T-cell (primary cell): ENCODE results near the gene MCTP1. TPM values are rescaled to one million over a fixed set of nuclear protein-coding genes. Genes with fewer than 3 reads are reported as not detected.

ENCODE experiments used
- ATAC-seq, 4 experiments: fragments of 200-7000 bp in 3 of 4; fragments of 150-1000 bp in 1 of 4; cut with Tn5 transposase; replicated peaks in 1 of 4; 1 replicate in 3 of 4; 2 replicates in 1 of 4; pipeline ENCODE4 v1.10.0; 2021; ENCODE audit warnings: moderate library complexity in 3 of 4, mild to moderate bottlenecking in 2 of 4, moderate number of reproducible peaks in 1 of 4
- CTCF ChIA-PET, 2 donors: fragments of 300-600 bp; sonication (Branson Sonifier 250); formaldehyde crosslinking; loops; one replicate each; lab custom pipeline; 2022; ENCODE audit warnings: antibody characterized with exemption in 2 of 2; lab: Charles Lee
- POLR2A ChIA-PET, 2 donors: fragments of 300-600 bp; sonication (Branson Sonifier 250); formaldehyde crosslinking; loops; one replicate each; lab custom pipeline; 2022; ENCODE audit warnings: antibody characterized with exemption in 2 of 2; lab: Charles Lee
- DNase-seq, 35 experiments: peaks; one replicate each; pipeline versions ENCODE4 v3.0.0 to v3.0.0-alpha.2; 2013 to 2023
- H3K27ac ChIP-seq: one replicate; pipeline ENCODE4 v1.5.1; 2013; ENCODE audit warnings: low read length
- H3K27me3 ChIP-seq, 2 experiments: replicated peaks in 1 of 2; 1 replicate in 1 of 2; 2 replicates in 1 of 2; pipeline versions ENCODE4 v1.6.1 to v1.7.0; 2013; ENCODE audit warnings: low read length in 1 of 2, mixed read lengths in 1 of 2; ENCODE audit not compliant: control insufficient read depth in 2 of 2, insufficient read depth in 2 of 2; ENCODE audit errors: extremely low read depth in 1 of 2
- H3K36me3 ChIP-seq, 2 donors: 1 replicate in 1 of 2; 2 replicates in 1 of 2; pipeline versions ENCODE4 v1.6.1 to v1.7.0; 2013; ENCODE audit warnings: low read length in 1 of 2; ENCODE audit not compliant: control insufficient read depth in 2 of 2, insufficient read depth in 1 of 2; ENCODE audit errors: extremely low read depth in 1 of 2
- H3K4me1 ChIP-seq, 2 experiments: 1 replicate in 1 of 2; 2 replicates in 1 of 2; pipeline versions ENCODE4 v1.6.1 to v1.7.0; 2013; ENCODE audit warnings: low read length in 2 of 2, mixed read lengths in 1 of 2; ENCODE audit not compliant: insufficient read depth in 2 of 2, control insufficient read depth in 1 of 2; ENCODE audit errors: extremely low read depth in 1 of 2
- H3K4me3 ChIP-seq, 2 donors: 1 replicate in 1 of 2; 2 replicates in 1 of 2; pipeline versions ENCODE4 v1.5.1 to v1.7.0; 2013; ENCODE audit warnings: mild to moderate bottlenecking in 2 of 2, low read length in 1 of 2, moderate library complexity in 1 of 2; ENCODE audit not compliant: control insufficient read depth in 1 of 2; ENCODE audit errors: extremely low read depth in 1 of 2
- H3K9me3 ChIP-seq: 2 replicates; pipeline ENCODE4 v1.7.0; 2013
- H3K27ac Mint-ChIP-seq, 2 donors: one replicate each; pipeline ENCODE4 v1.8.0; 2020 to 2021; ENCODE audit warnings: mild to moderate bottlenecking in 2 of 2, mixed read lengths in 2 of 2
- H3K27me3 Mint-ChIP-seq, 2 donors: one replicate each; pipeline ENCODE4 v1.8.0; 2021 to 2022; ENCODE audit warnings: mixed read lengths in 2 of 2
- H3K36me3 Mint-ChIP-seq: one replicate; pipeline ENCODE4 v1.8.0; 2021; ENCODE audit warnings: mixed read lengths
- H3K4me1 Mint-ChIP-seq, 3 donors: one replicate each; pipeline ENCODE4 v1.8.0; 2020 to 2022; ENCODE audit warnings: mixed read lengths in 3 of 3, mild to moderate bottlenecking in 1 of 3
- H3K4me3 Mint-ChIP-seq, 3 donors: one replicate each; pipeline ENCODE4 v1.8.0; 2020 to 2022; ENCODE audit warnings: mild to moderate bottlenecking in 3 of 3, mixed read lengths in 3 of 3, moderate library complexity in 3 of 3
- H3K9me3 Mint-ChIP-seq, 3 donors: one replicate each; pipeline ENCODE4 v1.8.0; 2020 to 2022; ENCODE audit warnings: mixed read lengths in 3 of 3
- WGBS: methylation state at CpG from one replicate; pipeline ENCODE4 v1.1.5; 2013; ENCODE audit warnings: missing lambda C conversion rate; ENCODE audit not compliant: insufficient coverage; 5-methylcytosine and 5-hydroxymethylcytosine counted together
- total RNA-seq, 35 experiments: library from RNA in 6 of 35; stranded (reverse) in 6 of 35; fragments of 120-200 nt in 1 of 35; gene quantifications; one replicate each; pipeline versions ENCODE4 v1.2.1 to v1.2.4 and lab custom pipeline; 2013 to 2026

MCTP1 gene
- total RNA-seq, 5 donors from 2014 or later (not counting 1 experiment from before 2014, with no cell fraction given): 0.21 to 2.9 (median 1.7) TPM; not detected in 1

DNA sequence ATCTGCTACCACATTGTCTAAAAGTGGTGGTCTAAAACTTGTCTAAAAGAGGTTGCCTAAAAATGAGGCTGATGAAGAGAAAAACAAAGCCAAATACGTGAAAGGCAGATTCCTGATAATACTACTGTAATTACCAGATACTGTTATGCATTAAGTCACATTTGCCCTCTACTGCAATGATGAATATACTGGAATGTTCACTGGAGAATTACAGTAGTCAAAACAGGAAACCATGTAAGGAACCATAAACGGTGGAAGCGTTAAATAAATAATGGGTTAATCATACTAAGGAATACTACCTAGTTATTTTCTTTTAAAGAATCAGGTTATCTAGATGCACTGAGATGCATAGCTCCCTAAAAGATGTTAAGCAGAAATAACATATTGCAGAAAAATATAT is 201.3 kb downstream of the MCTP1 start:
- Histone ChIP-seq H3K27ac (no peak overlapping the region), H3K4me3 (no peak overlapping the region), H3K36me3 (no peaks in the 10 kb centered on the region), H3K9me3 (no peaks in the 10 kb centered on the region), H3K4me1 (peaks cover 0 to 18% of the 10 kb centered on the region in 2 experiments), H3K27me3 (peaks cover 0 to 2% of the 10 kb centered on the region in 2 experiments)
- WGBS: no CpG with 5 or more reads among the region's 3 CpGs
- no peaks in the 10 kb centered on the region for H3K27me3 Mint-ChIP-seq
- H3K4me1 Mint-ChIP-seq: peaks cover 8 to 21% (median 19%) of the 10 kb centered on the region in 3 donors
- no peak overlapping the region for H3K27ac Mint-ChIP-seq
- no peaks in the 10 kb centered on the region for H3K9me3 Mint-ChIP-seq
- no peaks in the 10 kb centered on the region for H3K36me3 Mint-ChIP-seq
- ATAC-seq: no peak
- POLR2A ChIA-PET: no interaction called here
- H3K4me3 Mint-ChIP-seq: no peak overlapping the region
- no peak for DNase-seq
- CTCF ChIA-PET: no interaction called here

- H3K36me3 Mint-ChIP-seq: no peaks in the 10 kb centered on the region
- Histone ChIP-seq H3K27me3 (no peaks in the 10 kb centered on the region), H3K27ac (no peak overlapping the region), H3K4me3 (peak overlapping the region in 1 of 2 donors; percentile 64), H3K36me3 (no peaks in the 10 kb centered on the region), H3K4me1 (peaks cover 0 to 21% of the 10 kb centered on the region in 2 experiments), H3K9me3 (no peaks in the 10 kb centered on the region)
- DNase-seq (no peak), ATAC-seq (peak in 2 of 4 experiments; percentile 18 to 28)
- H3K27me3 Mint-ChIP-seq: no peaks in the 10 kb centered on the region
- peaks cover 8 to 21% (median 19%) of the 10 kb centered on the region in 3 donors for H3K4me1 Mint-ChIP-seq
- ChIA-PET POLR2A (interaction anchor here in 1 of 2 donors (0.6 kb wide), 1 partner anchor 418 kb away, joined by 4 read pairs; no protein-coding TSS in a partner anchor), CTCF (no interaction called here)
- peak overlapping the region; percentile 37 to 70 (median 64) for H3K4me3 Mint-ChIP-seq
- H3K27ac Mint-ChIP-seq: peak overlapping the region in 1 of 2 donors; percentile 65
- 17% methylated on average over 1 of the region's 3 CpGs for WGBS
- H3K9me3 Mint-ChIP-seq: no peaks in the 10 kb centered on the region
Measured at GRCh38 chr5:95081982-95082381, 202.9 kb downstream of the MCTP1 start.

- no peaks in the 10 kb centered on the region for H3K36me3 ChIP-seq
- peaks cover 8 to 21% (median 19%) of the 10 kb centered on the region in 3 donors for H3K4me1 Mint-ChIP-seq
- H3K27ac ChIP-seq: no peak overlapping the region
- peak; percentile 63 to 93 (median 86) for ATAC-seq
- peak in 14 of 35 experiments; percentile 2 to 40 (median 7) for DNase-seq
- H3K4me1 ChIP-seq: peaks cover 0 to 21% of the 10 kb centered on the region in 2 experiments
- H3K4me3 ChIP-seq: peak overlapping the region; percentile 4 to 64
- ChIA-PET POLR2A (interaction anchor here in 1 of 2 donors (0.6 kb wide), 1 partner anchor 391 kb away, joined by 3 read pairs; no protein-coding TSS in a partner anchor), CTCF (no interaction called here)
- no peaks in the 10 kb centered on the region for H3K27me3 Mint-ChIP-seq
- H3K36me3 Mint-ChIP-seq: no peaks in the 10 kb centered on the region
- WGBS: 0% methylated on average over 1 of the region's 5 CpGs
- no peaks in the 10 kb centered on the region for H3K9me3 Mint-ChIP-seq
- H3K27me3 ChIP-seq: no peaks in the 10 kb centered on the region
- H3K27ac Mint-ChIP-seq: peak overlapping the region in 1 of 2 donors; percentile 65
- peak overlapping the region; percentile 37 to 70 (median 64) for H3K4me3 Mint-ChIP-seq
- H3K9me3 ChIP-seq: no peaks in the 10 kb centered on the region
Measured at GRCh38 chr5:95081500-95081960, 203.4 kb downstream of the MCTP1 start.

DNA sequence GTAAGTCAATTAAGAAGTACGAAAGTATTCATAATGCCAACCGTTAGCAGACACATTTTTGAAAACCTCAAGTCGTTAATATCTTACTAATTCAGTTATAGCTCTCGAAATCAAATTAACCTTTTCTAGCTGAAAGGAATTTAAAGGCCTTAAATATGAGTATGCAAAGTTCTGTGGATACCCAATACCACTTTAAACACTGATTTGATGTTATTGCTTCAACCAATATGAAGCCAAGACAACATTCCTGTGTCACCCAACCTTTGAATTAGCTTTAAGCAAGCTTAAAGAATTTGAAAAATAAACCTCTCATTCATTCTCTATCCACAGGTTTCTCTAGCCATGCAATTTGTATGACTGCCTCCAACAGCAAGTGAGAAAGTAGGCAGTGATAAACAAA is 204.5 kb downstream of the MCTP1 start:
- Mint-ChIP-seq H3K4me3 (peak overlapping the region in 2 of 3 donors; percentile 39 to 70), H3K27ac (no peak overlapping the region), H3K36me3 (no peaks in the 10 kb centered on the region), H3K27me3 (no peaks in the 10 kb centered on the region), H3K4me1 (peaks cover 8 to 21% (median 19%) of the 10 kb centered on the region in 3 donors), H3K9me3 (no peaks in the 10 kb centered on the region)
- H3K27me3 ChIP-seq: no peaks in the 10 kb centered on the region
- no peaks in the 10 kb centered on the region for H3K9me3 ChIP-seq
- no peak overlapping the region for H3K27ac ChIP-seq
- WGBS: no CpG with 5 or more reads among the region's 4 CpGs
- ChIA-PET CTCF (no interaction called here), POLR2A (interaction anchor here in 1 of 2 donors (0.5 to 0.7 kb wide), 2 partner anchors 12 to 57 kb away, joined by 3 to 9 read pairs; no protein-coding TSS in a partner anchor)
- H3K4me3 ChIP-seq: no peak overlapping the region
- ATAC-seq (no peak), DNase-seq (no peak)
- H3K4me1 ChIP-seq: peaks cover 0 to 21% of the 10 kb centered on the region in 2 experiments
- H3K36me3 ChIP-seq: no peaks in the 10 kb centered on the region

- POLR2A ChIA-PET: interaction anchor here in 1 of 2 donors (0.5 kb wide), 1 partner anchor 56 kb away, joined by 3 read pairs; no protein-coding TSS in a partner anchor
- CTCF ChIA-PET: no interaction called here
- ATAC-seq: no peak
- H3K4me1 Mint-ChIP-seq: peaks cover 8 to 21% (median 19%) of the 10 kb centered on the region in 3 donors
- H3K27me3 Mint-ChIP-seq: no peaks in the 10 kb centered on the region
- DNase-seq: no peak
- Histone ChIP-seq H3K4me1 (peaks cover 0 to 21% of the 10 kb centered on the region in 2 experiments), H3K27me3 (no peaks in the 10 kb centered on the region), H3K36me3 (no peaks in the 10 kb centered on the region), H3K9me3 (no peaks in the 10 kb centered on the region), H3K27ac (no peak overlapping the region), H3K4me3 (no peak overlapping the region)
- H3K4me3 Mint-ChIP-seq: peak overlapping the region in 1 of 3 donors; percentile 70
- no peak overlapping the region for H3K27ac Mint-ChIP-seq
- H3K9me3 Mint-ChIP-seq: no peaks in the 10 kb centered on the region
- no peaks in the 10 kb centered on the region for H3K36me3 Mint-ChIP-seq
Measured at GRCh38 chr5:95080030-95080429, 204.9 kb downstream of the MCTP1 start.

- Histone ChIP-seq H3K4me3 (no peak overlapping the region), H3K4me1 (peaks cover 0 to 21% of the 10 kb centered on the region in 2 experiments), H3K27me3 (no peaks in the 10 kb centered on the region), H3K9me3 (no peaks in the 10 kb centered on the region), H3K27ac (no peak overlapping the region), H3K36me3 (no peaks in the 10 kb centered on the region)
- Mint-ChIP-seq H3K9me3 (no peaks in the 10 kb centered on the region), H3K27ac (no peak overlapping the region), H3K36me3 (no peaks in the 10 kb centered on the region), H3K27me3 (no peaks in the 10 kb centered on the region), H3K4me1 (peaks cover 8 to 21% (median 19%) of the 10 kb centered on the region in 3 donors), H3K4me3 (no peak overlapping the region)
- ChIA-PET POLR2A (no interaction called here), CTCF (no interaction called here)
- no CpG with 5 or more reads among the region's 2 CpGs for WGBS
- DNase-seq (no peak), ATAC-seq (no peak)
Measured at GRCh38 chr5:95078868-95079267, 206.0 kb downstream of the MCTP1 start.
